Stimulated activated CD8-positive, alpha-beta memory T cell treated with anti-CD3 and anti-CD28 coated beads, Interleukin-7, amount 100 ng/mL, for 4 hours (primary cell): Measurements from ENCODE around the gene ATP6V1D.
"Not testable (repeated sequence)": the region's sequence is repeated elsewhere in the genome, so short reads cannot be mapped to it uniquely, and the experiment has no call there.

ENCODE experiments used
- DNase-seq, 2 donors: peaks; one replicate each; pipeline ENCODE4 v3.0.0-alpha.2; 2020; ENCODE audit warnings: low read depth in 2 of 2

Gene ATP6V1D

GRCh38 chr14:67359775-67360469, at the start of gene ATP6V1D, which contains the start of gene EIF2S1:
Gene ATP6V1D, minus strand, starts transcription at chr14:67359804. Its CDS starts 106 bp downstream, at chr14:67359698.
Gene EIF2S1, plus strand, starts transcription at chr14:67360328. Its CDS starts 4,440 bp downstream, at chr14:67364768.
- peak; percentile 100 for DNase-seq

- DNase-seq = not testable (repeated sequence)
These were observed 48.7 kb upstream of the ATP6V1D start for GRCh38 chr14:67408122-67408801.

GRCh38 chr14:67405771-67406170, 46.2 kb upstream of the ATP6V1D start:
- DNase-seq = no peak

GRCh38 chr14:67400434-67400833, 40.8 kb upstream of the ATP6V1D start:
- DNase-seq = no peak

- no peak for DNase-seq
These were observed 37.9 kb upstream of the ATP6V1D start for GRCh38 chr14:67397536-67397935.

- no peak for DNase-seq
These were observed 36.9 kb upstream of the ATP6V1D start for GRCh38 chr14:67396381-67396970.

- no peak for DNase-seq
These were observed 36.2 kb upstream of the ATP6V1D start for GRCh38 chr14:67395876-67396189.

- no peak for DNase-seq
These were observed 35.7 kb upstream of the ATP6V1D start for GRCh38 chr14:67395086-67395875.

GRCh38 chr14:67393689-67394088, 34.1 kb upstream of the ATP6V1D start:
- DNase-seq = no peak

- no peak for DNase-seq
These were observed 33.2 kb upstream of the ATP6V1D start for GRCh38 chr14:67392800-67393199.

GRCh38 chr14:67392123-67392522, 32.5 kb upstream of the ATP6V1D start:
- DNase-seq = no peak

- no peak for DNase-seq
These were observed 31.7 kb upstream of the ATP6V1D start for GRCh38 chr14:67391268-67391667.

GRCh38 chr14:67389811-67390534, 30.4 kb upstream of the ATP6V1D start:
- no peak for DNase-seq

- DNase-seq = no peak
These were observed 29.7 kb upstream of the ATP6V1D start for GRCh38 chr14:67389275-67389674.

GRCh38 chr14:67387195-67387594, 27.6 kb upstream of the ATP6V1D start:
- DNase-seq = no peak

GRCh38 chr14:67385618-67386017, 26.0 kb upstream of the ATP6V1D start:
- no peak for DNase-seq

- no peak for DNase-seq
These were observed 25.5 kb upstream of the ATP6V1D start for GRCh38 chr14:67385120-67385519.

GRCh38 chr14:67377916-67378315, 18.3 kb upstream of the ATP6V1D start:
- DNase-seq = no peak

- no peak for DNase-seq
These were observed 13.7 kb upstream of the ATP6V1D start for GRCh38 chr14:67373347-67373746.

- DNase-seq = no peak
These were observed 13.2 kb upstream of the ATP6V1D start for GRCh38 chr14:67372833-67373232.
